ENCODE results near the gene DNLZ. TPM values are rescaled to one million over a fixed set of nuclear protein-coding genes. Genes with fewer than 3 reads are reported as not detected.
"Not testable (repeated sequence)": the region's sequence is repeated elsewhere in the genome, so short reads cannot be mapped to it uniquely, and the experiment has no call there.

DNLZ gene
- total RNA-seq (10 to 100 TPM; 32.8 to 33.3 TPM), polyA plus RNA-seq (10 to 100 TPM; 51.6 to 58.1 (median 52.9) TPM), total RNA-seq (2.1 to 10.2 (median 6.1) reads per million in 6 experiments)

GRCh38 chr9:136363106-136363948 lies at the start of gene DNLZ:
DNLZ (minus strand) TSS chr9:136363744; CDS start chr9:136363714, 30 bp downstream.
- no peaks in the 10 kb centered on the region for H3K27me3 Mint-ChIP-seq
- H3K27ac Mint-ChIP-seq, result peak within 1 kb of the TSS in 9 of 10 donors; percentile 40 to 93 (median 88)

GRCh38 chr9:136412962-136413361 lies 49.4 kb upstream of the DNLZ start:
- no peak for ATAC-seq
- peaks cover 0 to 59% (median 12%) of the 10 kb centered on the region in 3 donors for H3K36me3 Mint-ChIP-seq
- peaks cover 15 to 44% (median 32%) of the 10 kb centered on the region in 4 donors for H3K4me1 Mint-ChIP-seq
- no peaks in the 10 kb centered on the region for H3K9me3 Mint-ChIP-seq
- POLR2A ChIA-PET, result interaction anchor here (1.1 kb wide), 1 partner anchor 10 kb away, joined by 3 read pairs; no protein-coding TSS in a partner anchor
- peak overlapping the region in 2 of 10 donors; percentile 4 to 20 for H3K4me3 Mint-ChIP-seq
- peak overlapping the region in 1 of 10 donors; percentile 51 for H3K27ac Mint-ChIP-seq
- H3K27me3 Mint-ChIP-seq, result no peaks in the 10 kb centered on the region
- no peak for DNase-seq

More at GRCh38 chr9:136363106-136363948, at the start of gene DNLZ:
- H3K36me3 Mint-ChIP-seq, result peaks cover 0 to 2% (median 0%) of the 10 kb centered on the region in 3 donors
- POLR2A ChIA-PET, result interaction anchor here (0.6 to 2.5 kb wide), 21 partner anchors 9 to 856 kb away, joined by 3 to 34 read pairs (median 4); partner anchors contain the start of genes ENTR1, PMPCA, SNAPC4 and TMEM141
- peak; percentile 81 for ATAC-seq
- peak within 1 kb of the TSS; percentile 70 to 90 (median 81) for H3K4me3 Mint-ChIP-seq
- peak; percentile 76 to 94 (median 88) for DNase-seq
- no peaks in the 10 kb centered on the region for H3K9me3 Mint-ChIP-seq
- H3K4me1 Mint-ChIP-seq, result peaks cover 0 to 6% (median 3%) of the 10 kb centered on the region in 4 donors

GRCh38 chr9:136411378-136411777 lies 47.8 kb upstream of the DNLZ start:
- peaks cover 0 to 57% (median 5%) of the 10 kb centered on the region in 3 donors for H3K36me3 Mint-ChIP-seq
- H3K4me3 Mint-ChIP-seq, result peak overlapping the region; percentile 81 to 92 (median 87)
- POLR2A ChIA-PET, result interaction anchor here (1.4 kb wide), 1 partner anchor 11 kb away, joined by 3 read pairs; the partner anchor contains the start of gene SNAPC4
- H3K4me1 Mint-ChIP-seq, result peaks cover 16 to 55% (median 39%) of the 10 kb centered on the region in 4 donors
- H3K27ac Mint-ChIP-seq, result peak overlapping the region; percentile 44 to 96 (median 94)
- DNase-seq (no peak), ATAC-seq (no peak)
- H3K27me3 Mint-ChIP-seq, result no peaks in the 10 kb centered on the region
- H3K9me3 Mint-ChIP-seq, result no peaks in the 10 kb centered on the region

GRCh38 chr9:136410500-136411287 lies 47.1 kb upstream of the DNLZ start, which contains the start of the genes ENTR1 and PMPCA:
ENTR1 (minus strand) TSS chr9:136410614; CDS start chr9:136410397, 217 bp downstream.
PMPCA (plus strand) TSS chr9:136410658; CDS start chr9:136410669, 11 bp downstream.
- H3K4me1 Mint-ChIP-seq, result peaks cover 16 to 60% (median 40%) of the 10 kb centered on the region in 4 donors
- no peaks in the 10 kb centered on the region for H3K9me3 Mint-ChIP-seq
- peak within 1 kb of the TSS; percentile 83 to 96 (median 94) for H3K27ac Mint-ChIP-seq
- ATAC-seq (peak; percentile 83 to 92), DNase-seq (peak; percentile 91 to 97 (median 94))
- peaks cover 0 to 57% (median 2%) of the 10 kb centered on the region in 3 donors for H3K36me3 Mint-ChIP-seq
- peak within 1 kb of the TSS; percentile 86 to 92 (median 89) for H3K4me3 Mint-ChIP-seq
- POLR2A ChIA-PET, result interaction anchor here (1.0 to 3.2 kb wide), 7 partner anchors 10 to 830 kb away, joined by 3 to 25 read pairs (median 5); partner anchors contain the start of genes DNLZ, SNAPC4 and TUBB4B
- no peaks in the 10 kb centered on the region for H3K27me3 Mint-ChIP-seq

DNA sequence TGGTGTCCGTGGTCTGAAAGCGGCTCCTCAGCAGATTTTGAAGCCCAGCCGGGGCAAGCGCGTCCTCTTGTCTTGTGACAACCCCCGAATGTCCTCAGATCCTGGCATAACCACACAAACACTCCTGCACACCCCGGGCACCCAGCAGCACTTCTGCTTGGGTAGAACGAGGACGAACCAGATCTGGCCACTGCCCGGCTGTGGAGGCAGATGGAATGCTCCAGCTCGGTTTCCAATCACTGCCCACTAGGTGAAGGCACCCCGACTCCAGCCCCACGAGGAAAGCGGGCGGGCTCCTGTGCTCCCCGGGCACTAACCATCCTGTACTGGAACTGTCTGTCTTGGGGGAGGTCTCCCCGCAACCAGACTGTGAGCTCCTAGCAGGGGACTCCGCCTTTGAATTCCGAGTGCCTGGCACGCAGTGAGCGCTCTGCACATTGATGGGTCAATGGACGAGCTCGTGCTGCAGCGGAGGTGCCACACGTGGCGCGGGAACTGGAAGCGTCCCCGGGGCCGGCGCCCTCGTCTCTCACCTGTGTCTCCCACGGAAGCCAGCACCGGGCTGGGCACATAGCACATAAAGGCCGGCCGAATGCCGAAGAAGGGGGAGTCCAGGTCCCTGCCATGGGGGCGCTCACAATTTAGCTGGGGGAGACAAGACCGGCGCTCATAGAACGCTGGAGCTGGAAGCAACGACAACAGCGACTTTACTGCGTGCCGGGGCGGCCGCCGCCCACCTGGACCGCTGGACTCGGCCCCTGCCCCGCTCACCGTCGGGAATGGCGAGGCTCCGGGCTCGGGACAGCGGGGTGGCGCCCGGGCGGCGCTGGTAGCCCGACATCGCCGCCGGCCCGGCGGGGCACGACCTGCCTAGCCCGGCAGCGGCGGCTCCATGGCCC lies 46.3 kb upstream of the DNLZ start:
- peak overlapping the region; percentile 66 to 94 (median 90) for H3K27ac Mint-ChIP-seq
- peaks cover 0 to 58% (median 2%) of the 10 kb centered on the region in 3 donors for H3K36me3 Mint-ChIP-seq
- H3K4me1 Mint-ChIP-seq, result peaks cover 20 to 67% (median 47%) of the 10 kb centered on the region in 4 donors
- no peaks in the 10 kb centered on the region for H3K27me3 Mint-ChIP-seq
- POLR2A ChIA-PET, result interaction anchor here (0.8 to 3.2 kb wide), 9 partner anchors 9 to 831 kb away, joined by 3 to 25 read pairs (median 5); partner anchors contain the start of genes DNLZ, SNAPC4 and TUBB4B
- no peaks in the 10 kb centered on the region for H3K9me3 Mint-ChIP-seq
- ATAC-seq (peak; percentile 42 to 51), DNase-seq (peak in 4 of 10 donors; percentile 15 to 29 (median 25))
- peak overlapping the region; percentile 86 to 92 (median 89) for H3K4me3 Mint-ChIP-seq

DNA sequence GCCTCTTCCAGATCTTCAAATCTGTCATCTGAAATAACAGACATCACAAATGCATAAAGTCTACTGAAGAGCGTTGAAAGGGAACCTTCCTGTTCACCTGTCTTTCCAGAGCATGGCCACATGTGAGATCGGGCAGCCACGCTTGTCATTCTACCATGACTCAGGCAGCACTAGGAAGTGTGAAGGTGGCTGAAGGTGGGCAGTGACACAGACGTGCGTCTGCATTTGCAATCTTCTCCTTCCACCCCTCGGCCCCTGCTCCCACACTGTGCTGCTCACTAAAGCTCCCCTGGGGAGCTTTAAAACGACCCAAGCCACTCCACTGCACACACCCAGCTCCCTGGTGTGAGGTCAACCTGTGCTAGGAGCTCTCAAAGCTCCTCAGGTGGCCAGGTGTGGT lies 44.4 kb upstream of the DNLZ start:
- Mint-ChIP-seq H3K36me3 (peaks cover 0 to 44% (median 2%) of the 10 kb centered on the region in 3 donors), H3K9me3 (no peaks in the 10 kb centered on the region), H3K4me3 (peak overlapping the region in 5 of 10 donors; percentile 26 to 39 (median 32)), H3K4me1 (peaks cover 34 to 74% (median 63%) of the 10 kb centered on the region in 4 donors), H3K27me3 (no peaks in the 10 kb centered on the region), H3K27ac (peak overlapping the region in 4 of 10 donors; percentile 22 to 82 (median 56))
- ATAC-seq, result no peak
- POLR2A ChIA-PET, result interaction anchor here (0.5 to 3.2 kb wide), 5 partner anchors 8 to 1657 kb away, joined by 3 to 25 read pairs (median 5); partner anchors contain the start of gene SNAPC4
- DNase-seq, result no peak

DNA sequence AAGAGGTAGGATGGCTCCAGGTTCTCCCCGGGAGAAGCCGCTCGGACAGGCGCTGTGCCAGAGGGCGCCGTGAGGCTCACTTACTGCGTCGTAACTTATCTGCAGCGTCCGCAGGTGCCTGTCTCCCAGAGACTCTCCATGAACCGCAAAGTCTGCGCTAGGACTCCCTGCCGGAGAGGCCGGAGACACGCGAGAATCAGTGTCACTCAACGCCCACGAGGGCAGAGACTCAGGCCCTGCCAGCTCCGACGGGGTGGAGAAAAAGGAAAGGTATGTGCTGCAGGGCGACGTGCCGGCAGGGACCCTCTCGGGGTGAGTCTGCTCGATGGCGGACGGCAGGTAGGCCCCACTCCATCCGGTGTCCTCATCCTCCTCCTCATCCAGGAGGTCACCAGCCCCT lies 43.5 kb upstream of the DNLZ start:
- H3K9me3 Mint-ChIP-seq, DNase-seq, H3K4me3 Mint-ChIP-seq, H3K27me3 Mint-ChIP-seq, ATAC-seq: not testable (repeated sequence)
- H3K4me1 Mint-ChIP-seq, result peaks cover 35 to 76% (median 65%) of the 10 kb centered on the region in 4 donors
- peaks cover 0 to 39% (median 5%) of the 10 kb centered on the region in 3 donors for H3K36me3 Mint-ChIP-seq
- POLR2A ChIA-PET, result interaction anchor here (0.7 kb wide), 1 partner anchor 1658 kb away, joined by 6 read pairs; no protein-coding TSS in a partner anchor
- H3K27ac Mint-ChIP-seq, result peak overlapping the region in 1 of 10 donors; percentile 21

DNA sequence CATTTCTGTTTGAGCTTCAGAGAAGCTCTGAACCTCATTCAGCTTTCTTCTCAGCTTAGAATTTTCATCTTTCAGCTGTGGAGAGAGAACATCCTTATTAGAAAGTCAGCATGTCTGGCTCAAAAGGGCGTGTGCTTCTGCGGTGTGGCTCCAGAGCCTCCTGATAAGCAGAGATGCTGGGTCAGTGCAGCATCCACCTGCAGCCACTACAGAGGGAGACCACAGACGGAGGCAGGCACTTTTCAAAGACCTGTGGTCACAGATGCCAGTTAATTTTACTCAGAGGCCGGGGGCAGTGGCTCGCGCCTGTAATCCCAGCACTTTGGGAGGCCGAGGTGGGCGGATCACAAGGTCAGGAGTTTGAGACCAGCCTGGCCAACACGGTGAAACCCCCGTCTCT lies 42.4 kb upstream of the DNLZ start:
- H3K36me3 Mint-ChIP-seq, result peaks cover 0 to 39% (median 5%) of the 10 kb centered on the region in 3 donors
- POLR2A ChIA-PET, DNase-seq, H3K27me3 Mint-ChIP-seq, ATAC-seq, H3K9me3 Mint-ChIP-seq: not testable (repeated sequence)
- H3K4me3 Mint-ChIP-seq, result peak overlapping the region in 2 of 10 donors; percentile 18 to 26
- H3K4me1 Mint-ChIP-seq, result peaks cover 29 to 74% (median 61%) of the 10 kb centered on the region in 4 donors
- H3K27ac Mint-ChIP-seq, result peak overlapping the region in 1 of 10 donors; percentile 13

DNA sequence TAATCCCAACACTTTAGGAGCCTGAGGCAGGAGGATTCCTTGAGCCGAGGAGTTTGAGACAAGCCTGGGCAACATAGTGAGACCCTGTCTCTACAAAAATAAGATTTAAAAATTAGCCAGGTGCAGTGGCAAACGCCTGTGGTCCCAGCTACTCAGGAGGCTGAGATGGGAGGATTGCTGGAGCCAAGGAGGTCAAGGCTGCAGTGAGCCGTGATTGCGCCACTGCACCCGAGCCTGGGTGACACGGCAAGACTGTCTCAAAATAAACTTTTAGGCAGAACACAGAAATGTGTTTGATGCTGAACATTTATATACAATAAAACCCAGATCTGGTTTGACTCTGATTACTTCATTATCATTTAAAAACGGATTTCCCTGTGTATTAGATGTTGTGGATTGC lies 41.9 kb upstream of the DNLZ start:
- no peak for DNase-seq
- Mint-ChIP-seq H3K4me1 (peaks cover 31 to 78% (median 60%) of the 10 kb centered on the region in 4 donors), H3K9me3 (no peaks in the 10 kb centered on the region), H3K4me3 (peak overlapping the region in 5 of 10 donors; percentile 26 to 77 (median 70)), H3K27ac (peak overlapping the region in 5 of 10 donors; percentile 9 to 78 (median 40)), H3K36me3 (peaks cover 0 to 39% (median 5%) of the 10 kb centered on the region in 3 donors), H3K27me3 (no peaks in the 10 kb centered on the region)
- ATAC-seq, result no peak
- POLR2A ChIA-PET, result no interaction called here

- peaks cover 0 to 39% (median 5%) of the 10 kb centered on the region in 3 donors for H3K36me3 Mint-ChIP-seq
- H3K27ac Mint-ChIP-seq, result peak overlapping the region; percentile 66 to 96 (median 86)
- ATAC-seq (no peak), DNase-seq (no peak)
- peaks cover 29 to 79% (median 58%) of the 10 kb centered on the region in 4 donors for H3K4me1 Mint-ChIP-seq
- H3K27me3 Mint-ChIP-seq, result no peaks in the 10 kb centered on the region
- peak overlapping the region in 8 of 10 donors; percentile 40 to 77 (median 70) for H3K4me3 Mint-ChIP-seq
- H3K9me3 Mint-ChIP-seq, result no peaks in the 10 kb centered on the region
- POLR2A ChIA-PET, result interaction anchor here (0.6 kb wide), 1 partner anchor 17 kb away, joined by 5 read pairs; no protein-coding TSS in a partner anchor
Measured at GRCh38 chr9:136404801-136405136, 41.2 kb upstream of the DNLZ start.

Measured in naive thymus-derived CD8-positive, alpha-beta T cell (primary cell).